ENCODE data around the gene LDOC1. TPM values are rescaled to one million over a fixed set of nuclear protein-coding genes. Genes with fewer than 3 reads are reported as not detected.
"Not testable (repeated sequence)": the region's sequence is repeated elsewhere in the genome, so short reads cannot be mapped to it uniquely, and the experiment has no call there.

LDOC1 gene
- polyA plus RNA-seq (ENCODE audit: insufficient read length), result 36.1 TPM

GRCh38 chrX:141176586-141177451 lies at the start of gene LDOC1:
Gene LDOC1 (minus strand): TSS chrX:141177129. CDS start chrX:141177021, 108 bp downstream.
- peak; percentile 26 for DNase-seq (ENCODE audit: low read depth)

GRCh38 chrX:141221611-141222010 lies 44.7 kb upstream of the LDOC1 start:
- no peak for DNase-seq (ENCODE audit: low read depth)

- DNase-seq (ENCODE audit: low read depth), result no peak
Measured at GRCh38 chrX:141220342-141221008, 43.5 kb upstream of the LDOC1 start.

- DNase-seq (ENCODE audit: low read depth), result no peak
Measured at GRCh38 chrX:141214196-141214595, 37.3 kb upstream of the LDOC1 start.

GRCh38 chrX:141201962-141202361 lies 25.0 kb upstream of the LDOC1 start:
- DNase-seq (ENCODE audit: low read depth), result no peak

GRCh38 chrX:141188573-141188972 lies 11.6 kb upstream of the LDOC1 start:
- not testable (repeated sequence) for DNase-seq (ENCODE audit: low read depth)

GRCh38 chrX:141185366-141185765 lies 8.4 kb upstream of the LDOC1 start:
- no peak for DNase-seq (ENCODE audit: low read depth)

GRCh38 chrX:141183000-141183399 lies 6.1 kb upstream of the LDOC1 start:
- no peak for DNase-seq (ENCODE audit: low read depth)

GRCh38 chrX:141180851-141181250 lies 3.9 kb upstream of the LDOC1 start:
- DNase-seq (ENCODE audit: low read depth), result no peak

- no peak for DNase-seq (ENCODE audit: low read depth)
Measured at GRCh38 chrX:141175786-141176185, 1.1 kb downstream of the LDOC1 start.

- peak; percentile 8 for DNase-seq (ENCODE audit: low read depth)
Measured at GRCh38 chrX:141164406-141164805, 12.5 kb downstream of the LDOC1 start.

GRCh38 chrX:141158084-141158483 lies 18.8 kb downstream of the LDOC1 start:
- DNase-seq (ENCODE audit: low read depth), result no peak

- DNase-seq (ENCODE audit: low read depth), result not testable (repeated sequence)
Measured at GRCh38 chrX:141155231-141155630, 21.7 kb downstream of the LDOC1 start.

GRCh38 chrX:141142946-141143345 lies 34.0 kb downstream of the LDOC1 start:
- no peak for DNase-seq (ENCODE audit: low read depth)

GRCh38 chrX:141133272-141133671 lies 43.7 kb downstream of the LDOC1 start:
- no peak for DNase-seq (ENCODE audit: low read depth)

- no peak for DNase-seq (ENCODE audit: low read depth)
Measured at GRCh38 chrX:141127146-141127545, 49.8 kb downstream of the LDOC1 start.

Other genes with a start within 250 kb of the LDOC1 start
- gene SPANXB1, start 174.5 kb downstream of the LDOC1 start, polyA plus RNA-seq (ENCODE audit: insufficient read length), result not detected
- not detected for gene SPANXC, start 65.4 kb upstream of the LDOC1 start, polyA plus RNA-seq (ENCODE audit: insufficient read length)

Measured in forelimb muscle (tissue), 1 donor.